ENCODE results near the gene DIS3L2.

DNA sequence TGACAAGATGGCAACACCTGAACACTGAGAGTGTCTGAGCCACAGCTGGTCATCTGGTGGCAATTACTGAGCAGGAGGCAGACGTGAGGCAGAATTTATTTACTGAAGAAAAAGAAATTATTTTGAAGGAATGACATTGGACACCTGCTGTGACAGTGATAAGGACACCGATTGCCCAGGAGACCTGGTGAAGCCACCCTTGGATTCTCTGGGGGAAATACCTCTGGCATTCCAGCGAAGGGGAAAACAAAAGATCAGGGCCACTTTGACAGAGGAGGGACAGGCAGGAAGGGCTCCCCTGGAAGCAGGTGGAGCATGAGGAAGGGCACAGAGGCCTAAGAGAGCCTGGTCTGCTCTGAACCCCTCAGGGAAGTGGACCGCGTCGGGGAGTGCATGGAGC is 331.7 kb downstream of the DIS3L2 start:
- TF ChIP-seq, protein P1, sequence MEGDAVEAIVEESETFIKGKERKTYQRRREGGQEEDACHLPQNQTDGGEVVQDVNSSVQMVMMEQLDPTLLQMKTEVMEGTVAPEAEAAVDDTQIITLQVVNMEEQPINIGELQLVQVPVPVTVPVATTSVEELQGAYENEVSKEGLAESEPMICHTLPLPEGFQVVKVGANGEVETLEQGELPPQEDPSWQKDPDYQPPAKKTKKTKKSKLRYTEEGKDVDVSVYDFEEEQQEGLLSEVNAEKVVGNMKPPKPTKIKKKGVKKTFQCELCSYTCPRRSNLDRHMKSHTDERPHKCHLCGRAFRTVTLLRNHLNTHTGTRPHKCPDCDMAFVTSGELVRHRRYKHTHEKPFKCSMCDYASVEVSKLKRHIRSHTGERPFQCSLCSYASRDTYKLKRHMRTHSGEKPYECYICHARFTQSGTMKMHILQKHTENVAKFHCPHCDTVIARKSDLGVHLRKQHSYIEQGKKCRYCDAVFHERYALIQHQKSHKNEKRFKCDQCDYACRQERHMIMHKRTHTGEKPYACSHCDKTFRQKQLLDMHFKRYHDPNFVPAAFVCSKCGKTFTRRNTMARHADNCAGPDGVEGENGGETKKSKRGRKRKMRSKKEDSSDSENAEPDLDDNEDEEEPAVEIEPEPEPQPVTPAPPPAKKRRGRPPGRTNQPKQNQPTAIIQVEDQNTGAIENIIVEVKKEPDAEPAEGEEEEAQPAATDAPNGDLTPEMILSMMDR (conservative IDR thresholded peaks at IDR 0.05; ENCODE audit: low read length), result no peak
- TF ChIP-seq EZH2phosphoT487 (IDR thresholded peaks at IDR 0.05; ENCODE audit: borderline replicate concordance), result no peak
